Activated naive CD8-positive, alpha-beta T cell treated with anti-CD3 and anti-CD28 coated beads, Interleukin-2, amount 10 ng/mL, durations not matched to agents 7 days and 5 days (primary cell): ENCODE results near the gene PAX9. TPM values are rescaled to one million over a fixed set of nuclear protein-coding genes. Genes with fewer than 3 reads are reported as not detected.

ENCODE experiments used
- ATAC-seq: fragments of 150-1000 bp; cut with Tn5 transposase; one replicate; pipeline ENCODE4 v1.10.0; 2021; ENCODE audit warnings: low read depth, moderate library complexity
- POLR2A ChIA-PET: fragments of 350-600 bp; sonication (Branson Sonifier 250); formaldehyde crosslinking; loops from one replicate; lab custom pipeline; 2021; ENCODE audit warnings: antibody characterized with exemption; lab: Charles Lee
- DNase-seq: peaks from one replicate; pipeline ENCODE4 v3.0.0; 2021
- H3K27ac Mint-ChIP-seq: one replicate; pipeline ENCODE4 v1.8.0; 2022; ENCODE audit warnings: mild to moderate bottlenecking, mixed read lengths
- H3K27me3 Mint-ChIP-seq: one replicate; pipeline ENCODE4 v1.8.0; 2022; ENCODE audit warnings: mild to moderate bottlenecking, moderate library complexity, mixed read lengths
- H3K36me3 Mint-ChIP-seq: one replicate; pipeline ENCODE4 v1.8.0; 2021; ENCODE audit warnings: mild to moderate bottlenecking, mixed read lengths
- H3K4me1 Mint-ChIP-seq: one replicate; pipeline ENCODE4 v1.8.0; 2021; ENCODE audit warnings: mixed read lengths
- H3K4me3 Mint-ChIP-seq: one replicate; pipeline ENCODE4 v1.8.0; 2022; ENCODE audit warnings: mild to moderate bottlenecking, moderate library complexity, mixed read lengths
- H3K9me3 Mint-ChIP-seq: one replicate; pipeline ENCODE4 v1.8.0; 2021; ENCODE audit warnings: mixed read lengths
- total RNA-seq, 2 experiments: library from RNA; stranded (reverse); gene quantifications; one replicate each; pipeline ENCODE4 v1.2.3, GENCODE V29; 2021

PAX9 gene
- total RNA-seq, 2 experiments from 2014 or later: not detected

DNA sequence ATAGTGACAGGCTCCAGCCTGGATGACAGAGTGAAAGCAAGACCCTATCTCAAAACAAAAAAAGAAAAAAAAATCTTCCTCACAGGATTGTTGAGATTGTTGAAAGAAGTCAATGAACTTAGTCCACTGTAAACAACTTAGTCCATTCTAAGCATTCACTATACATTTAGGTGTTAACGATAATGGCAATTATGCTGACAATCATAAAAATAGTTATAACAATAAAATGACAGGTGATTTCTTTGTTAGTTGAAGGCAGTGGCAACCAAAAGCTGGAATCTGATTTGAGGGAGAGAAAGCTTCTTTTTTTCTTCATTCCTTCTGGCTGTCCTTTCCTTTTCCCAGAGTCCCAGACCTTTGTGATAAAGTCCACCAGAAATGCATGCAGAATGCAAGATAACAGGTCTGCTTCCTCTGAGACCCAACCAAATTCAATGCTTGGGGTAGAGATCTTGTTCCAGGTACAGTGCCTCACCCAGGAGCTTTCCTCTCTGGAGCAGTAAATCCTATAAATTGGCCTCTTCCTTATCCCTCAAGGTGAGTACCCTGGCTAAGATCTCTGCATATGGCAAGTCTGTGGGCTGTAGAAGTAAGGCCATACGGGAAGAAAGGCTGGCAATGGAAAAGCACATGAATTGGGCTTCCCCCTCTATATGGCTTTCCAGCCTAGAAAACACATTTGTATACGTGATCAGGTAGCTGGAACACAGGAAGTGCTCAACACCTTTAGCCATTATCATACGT lies 52.5 kb downstream of the PAX9 start:
- ATAC-seq: no peak
- Mint-ChIP-seq H3K36me3 (no peaks in the 10 kb centered on the region), H3K9me3 (no peaks in the 10 kb centered on the region), H3K4me3 (no peak overlapping the region), H3K27ac (no peak overlapping the region), H3K27me3 (no peaks in the 10 kb centered on the region), H3K4me1 (no peaks in the 10 kb centered on the region)
- POLR2A ChIA-PET: no interaction called here
- DNase-seq: no peak

DNA sequence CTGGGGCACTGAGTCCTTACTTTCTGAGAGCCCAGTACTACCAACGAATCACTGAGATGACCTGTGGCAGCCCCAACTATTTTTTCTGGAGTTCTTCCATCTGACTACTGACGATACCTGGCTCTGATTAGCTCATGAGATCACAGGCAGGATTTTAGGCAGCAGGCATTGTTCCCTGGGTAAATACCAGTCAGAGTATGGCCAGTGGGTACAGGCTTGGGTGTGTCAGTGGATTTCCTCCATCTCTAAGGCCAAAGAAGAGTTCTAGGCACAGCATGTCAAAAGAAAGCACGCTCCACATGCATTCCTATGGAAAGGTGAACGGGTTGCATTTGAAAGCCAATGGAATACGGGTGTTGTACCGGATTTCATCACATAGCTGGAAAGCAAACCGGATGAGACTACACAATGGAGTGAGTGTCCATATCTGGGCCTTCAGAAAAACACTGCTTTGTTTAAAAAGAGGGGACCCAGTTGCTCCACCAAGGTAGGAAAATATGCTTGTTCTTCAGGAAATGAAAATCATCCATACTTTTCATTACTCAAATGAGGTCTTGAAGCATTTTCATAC lies 55.0 kb downstream of the PAX9 start:
- H3K27me3 Mint-ChIP-seq: no peaks in the 10 kb centered on the region
- no peaks in the 10 kb centered on the region for H3K36me3 Mint-ChIP-seq
- H3K4me3 Mint-ChIP-seq: no peak overlapping the region
- H3K4me1 Mint-ChIP-seq: no peaks in the 10 kb centered on the region
- no peaks in the 10 kb centered on the region for H3K9me3 Mint-ChIP-seq
- no peak for DNase-seq
- no peak overlapping the region for H3K27ac Mint-ChIP-seq
- POLR2A ChIA-PET: no interaction called here
- ATAC-seq: no peak

- H3K9me3 Mint-ChIP-seq: no peaks in the 10 kb centered on the region
- H3K4me1 Mint-ChIP-seq: no peaks in the 10 kb centered on the region
- H3K4me3 Mint-ChIP-seq: no peak overlapping the region
- ATAC-seq (no peak), DNase-seq (no peak)
- no peaks in the 10 kb centered on the region for H3K36me3 Mint-ChIP-seq
- H3K27me3 Mint-ChIP-seq: no peaks in the 10 kb centered on the region
- H3K27ac Mint-ChIP-seq: no peak overlapping the region
- POLR2A ChIA-PET: no interaction called here
Observed at GRCh38 chr14:36717363-36717762, 55.7 kb downstream of the PAX9 start.

GRCh38 chr14:36718216-36718615 lies 56.6 kb downstream of the PAX9 start:
- no peak for ATAC-seq
- H3K4me3 Mint-ChIP-seq: no peak overlapping the region
- POLR2A ChIA-PET: no interaction called here
- H3K36me3 Mint-ChIP-seq: no peaks in the 10 kb centered on the region
- no peaks in the 10 kb centered on the region for H3K4me1 Mint-ChIP-seq
- no peak overlapping the region for H3K27ac Mint-ChIP-seq
- no peak for DNase-seq
- no peaks in the 10 kb centered on the region for H3K27me3 Mint-ChIP-seq
- no peaks in the 10 kb centered on the region for H3K9me3 Mint-ChIP-seq

GRCh38 chr14:36719823-36720222 lies 58.2 kb downstream of the PAX9 start:
- ATAC-seq (no peak), DNase-seq (no peak)
- POLR2A ChIA-PET: no interaction called here
- no peaks in the 10 kb centered on the region for H3K4me1 Mint-ChIP-seq
- H3K9me3 Mint-ChIP-seq: no peaks in the 10 kb centered on the region
- H3K27me3 Mint-ChIP-seq: no peaks in the 10 kb centered on the region
- H3K36me3 Mint-ChIP-seq: no peaks in the 10 kb centered on the region
- no peak overlapping the region for H3K27ac Mint-ChIP-seq
- no peak overlapping the region for H3K4me3 Mint-ChIP-seq

DNA sequence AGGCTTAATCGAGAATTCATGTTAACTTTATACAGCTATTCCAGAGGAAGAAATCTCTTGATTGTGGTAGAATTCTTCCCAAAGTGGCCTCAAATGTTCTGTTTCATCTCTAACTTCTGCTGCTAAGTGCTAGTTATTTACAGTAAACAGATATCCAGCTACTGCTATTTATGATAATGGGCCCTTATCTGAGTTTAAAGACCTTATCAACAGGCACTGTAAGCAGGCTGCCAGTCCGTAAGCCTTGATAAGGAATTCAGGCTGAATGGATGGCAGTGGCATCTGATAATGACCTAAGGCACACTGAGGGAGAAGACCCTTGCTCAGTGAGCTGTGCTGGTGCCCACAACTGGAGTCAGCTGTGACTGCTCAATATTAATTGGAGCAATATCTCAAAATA lies 59.0 kb downstream of the PAX9 start:
- POLR2A ChIA-PET: no interaction called here

GRCh38 chr14:36721877-36722276 lies 60.2 kb downstream of the PAX9 start:
- H3K4me1 Mint-ChIP-seq: no peaks in the 10 kb centered on the region
- POLR2A ChIA-PET: no interaction called here

More for the DNA sequence above, 59.0 kb downstream of the PAX9 start:
- Mint-ChIP-seq H3K4me1 (no peaks in the 10 kb centered on the region), H3K4me3 (no peak overlapping the region), H3K36me3 (no peaks in the 10 kb centered on the region), H3K27me3 (no peaks in the 10 kb centered on the region), H3K9me3 (no peaks in the 10 kb centered on the region), H3K27ac (no peak overlapping the region)
- ATAC-seq (no peak), DNase-seq (no peak)

GRCh38 chr14:36723530-36723929 lies 61.9 kb downstream of the PAX9 start:
- Mint-ChIP-seq H3K4me3 (no peak overlapping the region), H3K27me3 (no peaks in the 10 kb centered on the region), H3K36me3 (no peaks in the 10 kb centered on the region), H3K9me3 (no peaks in the 10 kb centered on the region), H3K4me1 (no peaks in the 10 kb centered on the region), H3K27ac (no peak overlapping the region)
- ATAC-seq (no peak), DNase-seq (no peak)
- POLR2A ChIA-PET: no interaction called here

More at GRCh38 chr14:36721877-36722276, 60.2 kb downstream of the PAX9 start:
- Mint-ChIP-seq H3K4me3 (no peak overlapping the region), H3K9me3 (no peaks in the 10 kb centered on the region), H3K36me3 (no peaks in the 10 kb centered on the region), H3K27me3 (no peaks in the 10 kb centered on the region), H3K27ac (no peak overlapping the region)
- ATAC-seq (no peak), DNase-seq (no peak)

DNA sequence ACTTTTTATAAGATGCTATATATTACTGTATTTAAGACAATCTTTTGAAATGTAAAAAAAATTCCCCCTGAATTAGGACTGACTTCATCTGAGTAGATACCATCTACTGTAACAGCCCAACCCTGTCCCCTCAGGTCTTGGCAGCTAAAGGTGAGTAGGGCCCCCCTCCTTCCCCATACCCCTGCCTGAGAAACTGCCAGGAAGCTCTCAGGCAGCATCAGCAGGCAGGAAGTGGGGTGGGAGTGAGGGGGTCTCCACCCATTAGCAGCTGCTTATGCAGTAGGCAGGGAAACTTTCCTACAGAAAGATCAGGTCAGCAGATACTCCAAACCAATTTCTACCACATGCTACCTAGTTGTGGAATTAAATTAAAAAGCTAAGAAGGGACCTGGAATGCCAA lies 62.5 kb downstream of the PAX9 start:
- no peak overlapping the region for H3K4me3 Mint-ChIP-seq
- no peaks in the 10 kb centered on the region for H3K4me1 Mint-ChIP-seq
- no peak overlapping the region for H3K27ac Mint-ChIP-seq
- no peaks in the 10 kb centered on the region for H3K27me3 Mint-ChIP-seq
- no peaks in the 10 kb centered on the region for H3K9me3 Mint-ChIP-seq
- ATAC-seq (no peak), DNase-seq (no peak)
- no peaks in the 10 kb centered on the region for H3K36me3 Mint-ChIP-seq
- POLR2A ChIA-PET: no interaction called here

DNA sequence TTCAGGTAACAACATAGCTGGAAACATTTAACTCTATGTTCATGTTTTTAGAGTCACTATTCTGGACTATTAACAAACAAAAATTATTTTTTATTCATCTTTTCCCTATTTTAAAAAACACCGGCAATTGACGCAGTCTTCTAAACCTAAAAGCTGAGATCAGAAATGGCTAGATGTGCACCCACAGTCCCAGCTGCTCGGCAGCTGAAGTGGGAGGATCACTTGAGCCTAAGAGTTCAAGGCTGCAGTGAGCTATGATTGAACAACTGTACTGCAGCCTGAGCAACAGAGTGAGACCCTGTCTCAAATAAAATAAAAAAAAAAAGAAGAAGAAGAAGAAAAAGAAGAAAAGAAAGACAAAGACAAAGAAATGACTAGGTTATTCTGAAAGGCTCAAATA lies 64.5 kb downstream of the PAX9 start:
- Mint-ChIP-seq H3K4me1 (no peaks in the 10 kb centered on the region), H3K27me3 (no peaks in the 10 kb centered on the region), H3K27ac (no peak overlapping the region), H3K4me3 (no peak overlapping the region), H3K36me3 (no peaks in the 10 kb centered on the region), H3K9me3 (no peaks in the 10 kb centered on the region)
- no peak for DNase-seq
- POLR2A ChIA-PET: no interaction called here
- ATAC-seq: no peak

Other genes starting within 250 kb of the PAX9 start
- not detected for gene NKX2-1, start 141.6 kb upstream of the PAX9 start, total RNA-seq
- not detected for gene NKX2-8, start 79.2 kb upstream of the PAX9 start, total RNA-seq